Keratinocyte (primary cell): ENCODE data around the gene FFAR4. TPM values are rescaled to one million over a fixed set of nuclear protein-coding genes. Genes with fewer than 3 reads are reported as not detected.

Experiments
- DNase-seq: peaks from one replicate; pipeline ENCODE4 v3.0.0-alpha.2; 2011; ENCODE audit warnings: low read depth, missing footprints, low spot score
- FAIRE-seq: peaks from 2 replicates; lab custom pipeline; 2011; peaks lifted over from hg19 to GRCh38; lab: Jason Lieb, UNC
- H2AFZ ChIP-seq: 2 replicates; pipeline ENCODE4 v1.6.0; 2012; ENCODE audit warnings: low read length, control low read depth, inconsistent platforms; ENCODE audit not compliant: control insufficient read depth
- H3K27ac ChIP-seq: 2 replicates; pipeline ENCODE4 v1.5.1; 2011; ENCODE audit warnings: low read length; ENCODE audit not compliant: control insufficient read depth, insufficient read depth
- H3K27me3 ChIP-seq: 3 replicates; pipeline ENCODE4 v1.6.0; 2011; ENCODE audit warnings: low read length; ENCODE audit not compliant: control insufficient read depth, insufficient read depth; ENCODE audit errors: extremely low read depth
- H3K36me3 ChIP-seq, 2 experiments: 2 replicates in 1 of 2; 3 replicates in 1 of 2; pipeline ENCODE4 v1.5.1; 2011; ENCODE audit warnings: low read length in 2 of 2, mild to moderate bottlenecking in 1 of 2; ENCODE audit not compliant: control insufficient read depth in 2 of 2, insufficient read depth in 2 of 2; ENCODE audit errors: extremely low read depth in 1 of 2
- H3K4me1 ChIP-seq: 3 replicates; pipeline ENCODE4 v1.5.1; 2011; ENCODE audit warnings: low read length; ENCODE audit not compliant: control insufficient read depth, insufficient read depth; ENCODE audit errors: extremely low read depth
- H3K4me2 ChIP-seq: 3 replicates; pipeline ENCODE4 v1.6.0; 2011; ENCODE audit warnings: low read depth, low read length; ENCODE audit not compliant: control insufficient read depth, insufficient read depth; ENCODE audit errors: extremely low read depth
- H3K4me3 ChIP-seq, 3 experiments: fragments of 200-600 bp in 1 of 3; sonication (generic) in 1 of 3; 2 replicates in 2 of 3; 3 replicates in 1 of 3; pipeline ENCODE4 v1.5.1; 2011 to 2016; ENCODE audit warnings: low read length in 3 of 3, mild to moderate bottlenecking in 3 of 3, control low read depth in 2 of 3, inconsistent platforms in 1 of 3, low read depth in 1 of 3, mixed read lengths in 1 of 3, mixed run types in 1 of 3, moderate library complexity in 1 of 3; ENCODE audit not compliant: control insufficient read depth in 2 of 3, insufficient read depth in 2 of 3; ENCODE audit errors: extremely low read depth in 1 of 3
- H3K79me2 ChIP-seq: 2 replicates; pipeline ENCODE4 v1.6.0; 2012; ENCODE audit warnings: low read length; ENCODE audit not compliant: control insufficient read depth, insufficient read depth
- H3K9ac ChIP-seq: 3 replicates; pipeline ENCODE4 v1.6.0; 2011; ENCODE audit warnings: low read length; ENCODE audit not compliant: control insufficient read depth, insufficient read depth; ENCODE audit errors: extremely low read depth
- H3K9me1 ChIP-seq: 3 replicates; pipeline ENCODE4 v1.6.0; 2011; ENCODE audit warnings: low read length; ENCODE audit not compliant: control insufficient read depth, insufficient read depth; ENCODE audit errors: extremely low read depth
- H3K9me3 ChIP-seq: 2 replicates; pipeline ENCODE4 v1.5.1; 2012; ENCODE audit warnings: low read depth, low read length; ENCODE audit not compliant: control insufficient read depth
- H4K20me1 ChIP-seq: 3 replicates; pipeline ENCODE4 v1.6.0; 2011; ENCODE audit warnings: low read length; ENCODE audit not compliant: control insufficient read depth, insufficient read depth; ENCODE audit errors: extremely low read depth
- CTCF ChIP-seq, 3 experiments: IDR thresholded peaks in 1 of 3; conservative IDR thresholded peaks in 1 of 3; optimal IDR thresholded peaks in 1 of 3; 2 replicates in 2 of 3; 3 replicates in 1 of 3; pipeline versions ENCODE3 to v1.5.1; 2011; ENCODE audit warnings: low read length in 3 of 3, mild to moderate bottlenecking in 3 of 3, moderate library complexity in 2 of 3, control low read depth in 1 of 3, inconsistent platforms in 1 of 3; ENCODE audit not compliant: insufficient read depth in 2 of 3; ENCODE audit errors: extremely low read depth in 1 of 3
- EZH2 ChIP-seq: IDR thresholded peaks from one replicate; pipeline ENCODE4 v1.6.1; 2012; ENCODE audit warnings: inconsistent platforms, mild to moderate bottlenecking, low read length, moderate library complexity
- dilution Hi-C: fragments of 300-500 bp; cut with MboI; formaldehyde crosslinking; loops from one replicate; pipeline ENCODE4 v1.7.0; 2020; ENCODE audit warnings: low sequenced_read_pairs; ENCODE audit not compliant: extremely low pct_ligation_motif_present
- polyA plus RNA-seq, 5 experiments: library from polyadenylated mRNA; depleted of rRNA in 3 of 5; stranded (reverse) in 3 of 5; stranded (forward) in 1 of 5; unstranded in 1 of 5; fragments of >200 nt; gene quantifications; 1 replicate in 1 of 5; 2 replicates in 3 of 5; 3 replicates in 1 of 5; pipeline versions ENCODE4 v1.2.1 to v1.2.3, GENCODE V29; 2011 to 2012; ENCODE audit warnings: missing spikeins in 2 of 5, low read depth in 1 of 5, low replicate concordance in 1 of 5

FFAR4 gene
- polyA plus RNA-seq, 1 donor (not counting 4 experiments of a cell fraction or from before 2014, with no cell fraction given): not detected

- Histone ChIP-seq H3K4me3 (no peak overlapping the region), H3K4me2 (no peak overlapping the region), H3K9ac (no peak overlapping the region), H3K27ac (no peak overlapping the region), H3K79me2 (no peaks in the 10 kb centered on the region), H3K4me1 (no peaks in the 10 kb centered on the region), H3K9me3 (no peaks in the 10 kb centered on the region), H3K9me1 (no peaks in the 10 kb centered on the region), H3K36me3 (no peaks in the 10 kb centered on the region), H2AFZ (no peak overlapping the region), H4K20me1 (no peaks in the 10 kb centered on the region), H3K27me3 (no peaks in the 10 kb centered on the region)
- FAIRE-seq: no peak
- dilution Hi-C loops: no loop called here
- TF ChIP-seq EZH2: no peak
- TF ChIP-seq CTCF (optimal IDR thresholded peaks at IDR 0.05 in 1 of 3, IDR thresholded peaks at IDR 0.05 in 1 of 3, conservative IDR thresholded peaks at IDR 0.05 in 1 of 3; ENCODE audit: extremely low read depth in 1 of 3, insufficient read depth in 2 of 3, low read length in 3 of 3): no peak
- DNase-seq: no peak
These were observed 12.8 kb upstream of the FFAR4 start for GRCh38 chr10:93553482-93554315.

GRCh38 chr10:93554316-93554663 lies 12.2 kb upstream of the FFAR4 start:
- H3K9me1 ChIP-seq: no peaks in the 10 kb centered on the region
- no peaks in the 10 kb centered on the region for H3K9me3 ChIP-seq
- DNase-seq (no peak), FAIRE-seq (no peak)
- H3K36me3 ChIP-seq: no peaks in the 10 kb centered on the region
- no peaks in the 10 kb centered on the region for H4K20me1 ChIP-seq
- dilution Hi-C loops: no loop called here
- H3K4me3 ChIP-seq: no peak overlapping the region
- no peaks in the 10 kb centered on the region for H3K4me1 ChIP-seq
- TF ChIP-seq CTCF (optimal IDR thresholded peaks at IDR 0.05 in 1 of 3, IDR thresholded peaks at IDR 0.05 in 1 of 3, conservative IDR thresholded peaks at IDR 0.05 in 1 of 3; ENCODE audit: extremely low read depth in 1 of 3, insufficient read depth in 2 of 3, low read length in 3 of 3) (no peak), EZH2 (no peak)
- no peak overlapping the region for H3K27ac ChIP-seq
- no peak overlapping the region for H3K4me2 ChIP-seq
- no peak overlapping the region for H2AFZ ChIP-seq
- no peaks in the 10 kb centered on the region for H3K27me3 ChIP-seq
- no peak overlapping the region for H3K9ac ChIP-seq
- no peaks in the 10 kb centered on the region for H3K79me2 ChIP-seq
